Measurements from ENCODE around the gene TSPAN33. TPM values are rescaled to one million over a fixed set of nuclear protein-coding genes. Genes with fewer than 3 reads are reported as not detected.
"Not testable (repeated sequence)": the region's sequence is repeated elsewhere in the genome, so short reads cannot be mapped to it uniquely, and the experiment has no call there.

Gene TSPAN33
- polyA plus RNA-seq, 1 of the 3 experiments (the other 2 are of a cell fraction), result 6.9 TPM

- TF ChIP-seq CTCF (IDR thresholded peaks at IDR 0.05) (peak; percentile 99), FOSL2 (IDR thresholded peaks at IDR 0.05; ENCODE audit: borderline replicate concordance, low read depth) (no peak), ZBTB33 (IDR thresholded peaks at IDR 0.05; ENCODE audit: borderline replicate concordance, low read depth) (no peak), EP300 (IDR thresholded peaks at IDR 0.05; ENCODE audit: borderline replicate concordance in 1 of 2, low read depth in 1 of 2, low read length in 1 of 2) (no peak), GABPA (IDR thresholded peaks at IDR 0.05; ENCODE audit: low read depth) (no peak), EZH2phosphoT487 (IDR thresholded peaks at IDR 0.05; ENCODE audit: borderline replicate concordance, low read depth) (no peak)
Measured at GRCh38 chr7:129218514-129219062, 74.1 kb downstream of the TSPAN33 start (continued).

GRCh38 chr7:129219166-129219565 lies 74.7 kb downstream of the TSPAN33 start:
- not testable (repeated sequence) for H3K36me3 ChIP-seq (replicated peaks in 1 of 2; ENCODE audit: control insufficient read depth in 1 of 2, insufficient read depth in 2 of 2, low read length in 1 of 2); H3K27me3 ChIP-seq (ENCODE audit: insufficient read depth); H3K9ac ChIP-seq; DNase-seq; H3K9me2 ChIP-seq; H3F3A ChIP-seq (replicated peaks; ENCODE audit: insufficient read depth); H3K4me1 ChIP-seq (ENCODE audit: control insufficient read depth in 1 of 2, insufficient read depth in 2 of 2, low read depth in 1 of 2, low read length in 1 of 2); H3K27ac ChIP-seq (ENCODE audit: low read depth in 2 of 2, low read length in 1 of 2); H3K4me3 ChIP-seq (ENCODE audit: low read depth in 2 of 2, low read length in 1 of 2); H3K79me2 ChIP-seq (ENCODE audit: insufficient read depth); H2AFZ ChIP-seq (ENCODE audit: low read depth); H3K4me2 ChIP-seq; H3K9me3 ChIP-seq; H4K20me1 ChIP-seq (ENCODE audit: insufficient read depth)
- ChIA-PET CTCF (interaction anchor here (0.6 to 8.6 kb wide), 112 partner anchors 9 to 818 kb away, joined by 3 to 363 read pairs (median 9); partner anchors contain the start of genes KCP, SMO, STRIP2 and TSPAN33), POLR2A (interaction anchor here (0.6 to 1.2 kb wide), 3 partner anchors 79 to 428 kb away, joined by 3 to 5 read pairs (median 3); no protein-coding TSS in a partner anchor)
- 80% methylated on average over 4 of the region's 4 CpGs for WGBS (ENCODE audit: low lambda C conversion rate)

Small RNA genes within 50 kb of the gene (small RNA-seq; reads per million reads assigned to genes)
- gene RNY1P11, result 0 to 1.0 (median 0) reads per million in 7 experiments

Other genes starting within 250 kb of the TSPAN33 start
- gene KCP, start 234.0 kb upstream of the TSPAN33 start, polyA plus RNA-seq (2012; rRNA removed), result not detected in 2 replicates
- 0.62 and 1.0 TPM in 2 replicates for gene IRF5, start 206.8 kb upstream of the TSPAN33 start, polyA plus RNA-seq (2012; rRNA removed)
- gene TNPO3, start 89.6 kb upstream of the TSPAN33 start, polyA plus RNA-seq (2012; rRNA removed), result 27.8 and 32.7 TPM in 2 replicates
- gene SMO, start 43.9 kb downstream of the TSPAN33 start, polyA plus RNA-seq (2012; rRNA removed), result 34.5 and 37.0 TPM in 2 replicates
- 20.4 and 29.9 TPM in 2 replicates for gene AHCYL2, start 80.3 kb downstream of the TSPAN33 start, polyA plus RNA-seq (2012; rRNA removed)